Endothelial cell of umbilical vein (primary cell): ENCODE data around the gene CD47. TPM values are rescaled to one million over a fixed set of nuclear protein-coding genes. Genes with fewer than 3 reads are reported as not detected.

Experiments used
- BruUV-seq: library from RNA; stranded (reverse); fragments of 400-500 nt; replicated peaks from 2 replicates; lab custom pipeline; 2021; lab: Mats Ljungman, UMichigan
- CTCF ChIA-PET: fragments of 300-600, 350-600 bp; sonication (Branson Sonifier 250); formaldehyde crosslinking; loops from one replicate; lab custom pipeline; 2021; ENCODE audit warnings: antibody characterized with exemption, inconsistent platforms; lab: Charles Lee
- POLR2A ChIA-PET: fragments of 300-600, 350-600 bp; sonication (Branson Sonifier 250); formaldehyde crosslinking; loops from one replicate; lab custom pipeline; 2021; ENCODE audit warnings: antibody characterized with exemption, inconsistent platforms; lab: Charles Lee
- DNase-seq: peaks from one replicate; pipeline ENCODE4 v3.0.0-alpha.2; 2011; ENCODE audit warnings: low read depth, low spot score
- FAIRE-seq: peaks from 2 replicates; lab custom pipeline; 2011; peaks lifted over from hg19 to GRCh38; lab: Jason Lieb, UNC
- H2AFZ ChIP-seq: 2 replicates; pipeline ENCODE4 v1.6.0; 2012; ENCODE audit warnings: low read depth, low read length, control low read depth, inconsistent platforms
- H3K27ac ChIP-seq: 2 replicates; pipeline ENCODE4 v1.5.1; 2011; ENCODE audit warnings: low read depth, mild to moderate bottlenecking, control low read depth, low read length, moderate library complexity; ENCODE audit not compliant: insufficient read depth
- H3K27me3 ChIP-seq, 2 experiments: 2 replicates each; pipeline versions ENCODE4 v1.6.0 to v1.6.1; 2011; ENCODE audit warnings: low read length in 2 of 2, mixed read lengths in 1 of 2; ENCODE audit not compliant: control insufficient read depth in 2 of 2, insufficient read depth in 2 of 2
- H3K36me3 ChIP-seq, 2 experiments: 2 replicates in 1 of 2; 3 replicates in 1 of 2; pipeline ENCODE4 v1.5.1; 2011; ENCODE audit warnings: low read length in 2 of 2, mild to moderate bottlenecking in 1 of 2, moderate library complexity in 1 of 2; ENCODE audit not compliant: control insufficient read depth in 2 of 2, insufficient read depth in 2 of 2; ENCODE audit errors: extremely low read depth in 1 of 2
- H3K4me1 ChIP-seq: 3 replicates; pipeline ENCODE4 v1.5.1; 2011; ENCODE audit warnings: mild to moderate bottlenecking, low read length; ENCODE audit not compliant: control insufficient read depth, insufficient read depth; ENCODE audit errors: extremely low read depth
- H3K4me2 ChIP-seq: 2 replicates; pipeline ENCODE4 v1.6.1; 2011; ENCODE audit warnings: low read length, control low read depth, mixed read lengths; ENCODE audit not compliant: insufficient read depth
- H3K4me3 ChIP-seq, 3 experiments: fragments of 200-600 bp in 1 of 3; sonication (generic), shearing (Covaris generic) in 1 of 3; replicated peaks in 1 of 3; 2 replicates each; pipeline ENCODE4 v1.5.1; 2011 to 2016; ENCODE audit warnings: control low read depth in 3 of 3, low read length in 3 of 3, mild to moderate bottlenecking in 2 of 3, inconsistent platforms in 1 of 3, low read depth in 1 of 3, moderate library complexity in 1 of 3; ENCODE audit not compliant: insufficient read depth in 1 of 3
- H3K79me2 ChIP-seq: 2 replicates; pipeline ENCODE4 v1.6.0; 2012; ENCODE audit warnings: low read length, inconsistent platforms; ENCODE audit not compliant: control insufficient read depth, insufficient read depth
- H3K9ac ChIP-seq: replicated peaks from 2 replicates; pipeline ENCODE3; 2011; ENCODE audit warnings: low read length, control low read depth; ENCODE audit not compliant: insufficient read depth; ENCODE audit errors: extremely low read depth
- H3K9me1 ChIP-seq: replicated peaks from 3 replicates; pipeline ENCODE4 v1.6.0; 2011; ENCODE audit warnings: mild to moderate bottlenecking, low read length; ENCODE audit not compliant: control insufficient read depth, insufficient read depth; ENCODE audit errors: extremely low read depth
- H3K9me3 ChIP-seq: replicated peaks from 2 replicates; pipeline ENCODE4 v1.5.1; 2012; ENCODE audit warnings: low read length, inconsistent platforms; ENCODE audit not compliant: control insufficient read depth, insufficient read depth
- H4K20me1 ChIP-seq: replicated peaks from 2 replicates; pipeline ENCODE3; 2011; ENCODE audit warnings: mild to moderate bottlenecking, low read length; ENCODE audit not compliant: control insufficient read depth, insufficient read depth; ENCODE audit errors: extremely low read depth
- EZH2 ChIP-seq: IDR thresholded peaks from 2 replicates; pipeline ENCODE4 v1.6.1; 2012; ENCODE audit warnings: borderline replicate concordance, low read depth, mild to moderate bottlenecking, moderate library complexity, low read length, inconsistent platforms; ENCODE audit not compliant: severe bottlenecking
- GATA2 ChIP-seq: IDR thresholded peaks from 2 replicates; pipeline ENCODE4 v1.7.0; 2011; ENCODE audit warnings: low read depth, mild to moderate bottlenecking, moderate library complexity, mixed read lengths, low read length; ENCODE audit not compliant: insufficient read length, insufficient read depth
- MYC ChIP-seq: IDR thresholded peaks from one replicate; pipeline ENCODE4 v1.6.1; 2011; ENCODE audit warnings: mild to moderate bottlenecking, low read depth, low read length
- POLR2A ChIP-seq: IDR thresholded peaks from 2 replicates; pipeline ENCODE4 v1.6.1; 2012; ENCODE audit warnings: low read depth, mild to moderate bottlenecking, control low read depth, low read length
- POLR2AphosphoS5 ChIP-seq: IDR thresholded peaks from 2 replicates; pipeline ENCODE4 v1.6.1; 2012; ENCODE audit warnings: low read depth, mild to moderate bottlenecking, control low read depth, low read length, moderate library complexity; ENCODE audit not compliant: insufficient read depth
- dilution Hi-C: fragments of 300-500 bp; cut with MboI; formaldehyde crosslinking; loops from one replicate; pipeline ENCODE4 v1.15.0; 2019; ENCODE audit warnings: low sequenced_read_pairs; ENCODE audit not compliant: extremely low pct_ligation_motif_present
- intact Hi-C: fragments of 100-400 bp; cut with micrococcal nuclease; formaldehyde crosslinking; loops from one replicate; pipeline ENCODE4 v1.10.0; 2022
- polyA plus RNA-seq, 4 experiments: library from polyadenylated mRNA; depleted of rRNA in 3 of 4; stranded (reverse) in 3 of 4; unstranded in 1 of 4; fragments of >200 nt; gene quantifications; 2 replicates each; pipeline versions ENCODE4 v1.2.1 to v1.2.3, GENCODE V29; 2011 to 2012; ENCODE audit warnings: missing spikeins in 1 of 4
- total RNA-seq: library from RNA; stranded (reverse); gene quantifications from 2 replicates; pipeline ENCODE4 v1.2.3, GENCODE V29; 2021
- TF ChIP-seq, protein P1 (sequence below), 2 donors: IDR thresholded peaks; 1 replicate in 1 of 2; 2 replicates in 1 of 2; pipeline ENCODE4 v1.5.1; 2011; ENCODE audit warnings: low read length in 2 of 2, mild to moderate bottlenecking in 2 of 2, moderate library complexity in 2 of 2, control low read depth in 1 of 2, inconsistent platforms in 1 of 2, low read depth in 1 of 2; ENCODE audit not compliant: insufficient read depth in 1 of 2; ENCODE audit errors: extremely low read depth in 1 of 2
- TF ChIP-seq, protein P2 (sequence below): IDR thresholded peaks from 2 replicates; pipeline ENCODE4 v1.6.1; 2011; ENCODE audit not compliant: insufficient read depth, insufficient read length

Gene CD47
- total and polyA plus RNA-seq, 2 donors (not counting 3 experiments of a cell fraction or from before 2014, with no cell fraction given): 29.3 to 32.2 TPM

DNA sequence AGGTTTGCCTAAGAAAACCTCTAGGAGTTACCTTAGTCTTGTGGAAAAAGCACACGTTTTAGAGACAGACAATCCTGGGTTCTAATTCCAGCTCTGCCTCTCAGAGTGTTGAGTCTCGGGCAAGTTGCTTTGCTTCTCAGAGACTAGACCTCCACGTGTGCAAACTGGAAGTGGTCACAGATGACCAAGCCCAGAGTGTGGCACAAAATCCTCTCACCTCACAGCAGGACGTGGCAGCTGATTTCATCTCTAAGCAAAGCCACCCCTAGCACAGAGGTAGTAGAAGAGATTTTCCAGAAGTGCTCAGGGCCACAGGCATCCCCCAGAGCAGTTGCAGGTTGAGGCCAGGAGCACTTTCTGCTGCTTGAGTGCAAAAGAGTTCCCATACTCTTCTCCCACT lies 79.2 kb downstream of the CD47 start:
- FAIRE-seq (no peak), DNase-seq (no peak)
- Histone ChIP-seq H2AFZ (no peak overlapping the region), H3K4me3 (no peak overlapping the region), H3K9ac (no peak overlapping the region), H4K20me1 (no peaks in the 10 kb centered on the region), H3K9me3 (no peaks in the 10 kb centered on the region), H3K4me2 (no peak overlapping the region), H3K9me1 (no peaks in the 10 kb centered on the region), H3K36me3 (no peaks in the 10 kb centered on the region), H3K27me3 (no peaks in the 10 kb centered on the region), H3K4me1 (peaks cover 4% of the 10 kb centered on the region), H3K79me2 (no peaks in the 10 kb centered on the region), H3K27ac (no peak overlapping the region)
- CTCF ChIA-PET: interaction anchor here (1.4 kb wide), 1 partner anchor 74 kb away, joined by 3 read pairs; no protein-coding TSS in a partner anchor
- intact Hi-C loops (no loop called here), dilution Hi-C loops (no loop called here)
- TF ChIP-seq POLR2AphosphoS5 (no peak), EZH2 (no peak), MYC (no peak), GATA2 (no peak), POLR2A (no peak)
- TF ChIP-seq, protein P1, sequence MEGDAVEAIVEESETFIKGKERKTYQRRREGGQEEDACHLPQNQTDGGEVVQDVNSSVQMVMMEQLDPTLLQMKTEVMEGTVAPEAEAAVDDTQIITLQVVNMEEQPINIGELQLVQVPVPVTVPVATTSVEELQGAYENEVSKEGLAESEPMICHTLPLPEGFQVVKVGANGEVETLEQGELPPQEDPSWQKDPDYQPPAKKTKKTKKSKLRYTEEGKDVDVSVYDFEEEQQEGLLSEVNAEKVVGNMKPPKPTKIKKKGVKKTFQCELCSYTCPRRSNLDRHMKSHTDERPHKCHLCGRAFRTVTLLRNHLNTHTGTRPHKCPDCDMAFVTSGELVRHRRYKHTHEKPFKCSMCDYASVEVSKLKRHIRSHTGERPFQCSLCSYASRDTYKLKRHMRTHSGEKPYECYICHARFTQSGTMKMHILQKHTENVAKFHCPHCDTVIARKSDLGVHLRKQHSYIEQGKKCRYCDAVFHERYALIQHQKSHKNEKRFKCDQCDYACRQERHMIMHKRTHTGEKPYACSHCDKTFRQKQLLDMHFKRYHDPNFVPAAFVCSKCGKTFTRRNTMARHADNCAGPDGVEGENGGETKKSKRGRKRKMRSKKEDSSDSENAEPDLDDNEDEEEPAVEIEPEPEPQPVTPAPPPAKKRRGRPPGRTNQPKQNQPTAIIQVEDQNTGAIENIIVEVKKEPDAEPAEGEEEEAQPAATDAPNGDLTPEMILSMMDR (IDR thresholded peaks at IDR 0.05; ENCODE audit: extremely low read depth in 1 of 2, insufficient read depth in 1 of 2, low read depth in 1 of 2, low read length in 2 of 2): no peak
- TF ChIP-seq, protein P2, sequence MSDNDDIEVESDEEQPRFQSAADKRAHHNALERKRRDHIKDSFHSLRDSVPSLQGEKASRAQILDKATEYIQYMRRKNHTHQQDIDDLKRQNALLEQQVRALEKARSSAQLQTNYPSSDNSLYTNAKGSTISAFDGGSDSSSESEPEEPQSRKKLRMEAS: no peak
- BruUV-seq: no TSS peak
- POLR2A ChIA-PET: no interaction called here
